Activated naive CD4-positive, alpha-beta T cell treated with anti-CD3 and anti-CD28 coated beads, Interleukin-2, amount 50 U/mL, for 24 hours (primary cell): Measurements from ENCODE around the gene CACNA1I.

ENCODE experiments used
- H3K27ac Mint-ChIP-seq: one replicate; pipeline ENCODE4 v1.8.0; 2021; ENCODE audit warnings: mild to moderate bottlenecking, mixed read lengths
- H3K27me3 Mint-ChIP-seq: one replicate; pipeline ENCODE4 v1.8.0; 2021; ENCODE audit warnings: mixed read lengths
- H3K36me3 Mint-ChIP-seq: one replicate; pipeline ENCODE4 v1.8.0; 2021; ENCODE audit warnings: mixed read lengths
- H3K4me1 Mint-ChIP-seq: one replicate; pipeline ENCODE4 v1.8.0; 2021; ENCODE audit warnings: mixed read lengths
- H3K4me3 Mint-ChIP-seq: one replicate; pipeline ENCODE4 v1.8.0; 2021; ENCODE audit warnings: mild to moderate bottlenecking, mixed read lengths
- H3K9me3 Mint-ChIP-seq: one replicate; pipeline ENCODE4 v1.8.0; 2021; ENCODE audit warnings: mixed read lengths

The CACNA1I gene

GRCh38 chr22:39684702-39685281, 114.2 kb downstream of the CACNA1I start:
- H3K4me1 Mint-ChIP-seq, result no peaks in the 10 kb centered on the region
- H3K36me3 Mint-ChIP-seq, result peaks cover 10% of the 10 kb centered on the region
- no peaks in the 10 kb centered on the region for H3K9me3 Mint-ChIP-seq
- H3K4me3 Mint-ChIP-seq, result peak overlapping the region; percentile 30
- H3K27me3 Mint-ChIP-seq, result no peaks in the 10 kb centered on the region
- no peak overlapping the region for H3K27ac Mint-ChIP-seq

GRCh38 chr22:39685336-39686177, 115.0 kb downstream of the CACNA1I start:
- no peaks in the 10 kb centered on the region for H3K27me3 Mint-ChIP-seq
- H3K4me3 Mint-ChIP-seq, result no peak overlapping the region
- H3K9me3 Mint-ChIP-seq, result no peaks in the 10 kb centered on the region

GRCh38 chr22:39686178-39686620, 115.6 kb downstream of the CACNA1I start:
- Mint-ChIP-seq H3K4me3 (no peak overlapping the region), H3K9me3 (no peaks in the 10 kb centered on the region), H3K36me3 (peaks cover 10% of the 10 kb centered on the region), H3K27ac (peak overlapping the region; percentile 59), H3K4me1 (no peaks in the 10 kb centered on the region), H3K27me3 (no peaks in the 10 kb centered on the region)

More at GRCh38 chr22:39685336-39686177, 115.0 kb downstream of the CACNA1I start:
- H3K4me1 Mint-ChIP-seq, result no peaks in the 10 kb centered on the region
- H3K27ac Mint-ChIP-seq, result no peak overlapping the region
- H3K36me3 Mint-ChIP-seq, result peaks cover 10% of the 10 kb centered on the region

GRCh38 chr22:39686776-39687525, 116.4 kb downstream of the CACNA1I start:
- H3K4me3 Mint-ChIP-seq, result no peak overlapping the region
- H3K36me3 Mint-ChIP-seq, result peaks cover 10% of the 10 kb centered on the region
- no peaks in the 10 kb centered on the region for H3K4me1 Mint-ChIP-seq
- no peaks in the 10 kb centered on the region for H3K27me3 Mint-ChIP-seq
- H3K9me3 Mint-ChIP-seq, result no peaks in the 10 kb centered on the region
- H3K27ac Mint-ChIP-seq, result no peak overlapping the region

GRCh38 chr22:39688186-39688785, 117.7 kb downstream of the CACNA1I start:
- H3K4me3 Mint-ChIP-seq, result no peak overlapping the region
- H3K4me1 Mint-ChIP-seq, result no peaks in the 10 kb centered on the region
- no peak overlapping the region for H3K27ac Mint-ChIP-seq
- H3K9me3 Mint-ChIP-seq, result no peaks in the 10 kb centered on the region
- peaks cover 2% of the 10 kb centered on the region for H3K36me3 Mint-ChIP-seq
- no peaks in the 10 kb centered on the region for H3K27me3 Mint-ChIP-seq

- Mint-ChIP-seq H3K9me3 (no peaks in the 10 kb centered on the region), H3K36me3 (no peaks in the 10 kb centered on the region), H3K4me1 (no peaks in the 10 kb centered on the region), H3K27ac (no peak overlapping the region), H3K4me3 (no peak overlapping the region), H3K27me3 (no peaks in the 10 kb centered on the region)
These were observed 118.9 kb downstream of the CACNA1I start for GRCh38 chr22:39689421-39689820.

GRCh38 chr22:39690881-39691605, 120.5 kb downstream of the CACNA1I start:
- Mint-ChIP-seq H3K4me1 (no peaks in the 10 kb centered on the region), H3K36me3 (no peaks in the 10 kb centered on the region), H3K27ac (no peak overlapping the region), H3K9me3 (no peaks in the 10 kb centered on the region), H3K4me3 (peak overlapping the region; percentile 16), H3K27me3 (no peaks in the 10 kb centered on the region)

- Mint-ChIP-seq H3K27me3 (no peaks in the 10 kb centered on the region), H3K9me3 (no peaks in the 10 kb centered on the region), H3K4me1 (no peaks in the 10 kb centered on the region), H3K4me3 (no peak overlapping the region), H3K27ac (no peak overlapping the region), H3K36me3 (no peaks in the 10 kb centered on the region)
These were observed 123.5 kb downstream of the CACNA1I start for GRCh38 chr22:39693943-39694500.

- H3K4me3 Mint-ChIP-seq, result no peak overlapping the region
- H3K9me3 Mint-ChIP-seq, result no peaks in the 10 kb centered on the region
- H3K4me1 Mint-ChIP-seq, result no peaks in the 10 kb centered on the region
- H3K27ac Mint-ChIP-seq, result no peak overlapping the region
- H3K27me3 Mint-ChIP-seq, result no peaks in the 10 kb centered on the region
- no peaks in the 10 kb centered on the region for H3K36me3 Mint-ChIP-seq
These were observed 127.4 kb downstream of the CACNA1I start for GRCh38 chr22:39697790-39698430.

GRCh38 chr22:39699631-39700360, 129.2 kb downstream of the CACNA1I start:
- H3K27me3 Mint-ChIP-seq, result no peaks in the 10 kb centered on the region
- H3K27ac Mint-ChIP-seq, result no peak overlapping the region

GRCh38 chr22:39700565-39700964, 130.0 kb downstream of the CACNA1I start:
- no peak overlapping the region for H3K4me3 Mint-ChIP-seq
- no peaks in the 10 kb centered on the region for H3K9me3 Mint-ChIP-seq
- no peaks in the 10 kb centered on the region for H3K27me3 Mint-ChIP-seq

More at GRCh38 chr22:39699631-39700360, 129.2 kb downstream of the CACNA1I start:
- no peaks in the 10 kb centered on the region for H3K36me3 Mint-ChIP-seq
- no peak overlapping the region for H3K4me3 Mint-ChIP-seq
- no peaks in the 10 kb centered on the region for H3K9me3 Mint-ChIP-seq
- no peaks in the 10 kb centered on the region for H3K4me1 Mint-ChIP-seq

GRCh38 chr22:39703091-39703490, 132.5 kb downstream of the CACNA1I start:
- H3K27ac Mint-ChIP-seq, result no peak overlapping the region
- H3K9me3 Mint-ChIP-seq, result no peaks in the 10 kb centered on the region
- H3K4me3 Mint-ChIP-seq, result no peak overlapping the region
- H3K27me3 Mint-ChIP-seq, result no peaks in the 10 kb centered on the region
- H3K36me3 Mint-ChIP-seq, result no peaks in the 10 kb centered on the region
- no peaks in the 10 kb centered on the region for H3K4me1 Mint-ChIP-seq

More at GRCh38 chr22:39700565-39700964, 130.0 kb downstream of the CACNA1I start:
- Mint-ChIP-seq H3K4me1 (no peaks in the 10 kb centered on the region), H3K36me3 (no peaks in the 10 kb centered on the region), H3K27ac (no peak overlapping the region)

GRCh38 chr22:39703928-39704639, 133.5 kb downstream of the CACNA1I start:
- H3K27me3 Mint-ChIP-seq, result no peaks in the 10 kb centered on the region
- no peaks in the 10 kb centered on the region for H3K36me3 Mint-ChIP-seq
- no peak overlapping the region for H3K4me3 Mint-ChIP-seq
- H3K9me3 Mint-ChIP-seq, result no peaks in the 10 kb centered on the region
- H3K27ac Mint-ChIP-seq, result no peak overlapping the region
- no peaks in the 10 kb centered on the region for H3K4me1 Mint-ChIP-seq
